Upper lobe of right lung (tissue), 1 donor: ENCODE data around the gene ZNF319. TPM values are rescaled to one million over a fixed set of nuclear protein-coding genes. Genes with fewer than 3 reads are reported as not detected.

Experiments used
- ATAC-seq: fragments of 200-7000 bp; cut with Tn5 transposase; one replicate; pipeline ENCODE4 v1.9.1; 2020; ENCODE audit warnings: mild to moderate bottlenecking, moderate library complexity
- DNase-seq: peaks from one replicate; pipeline ENCODE4 v3.0.0-alpha.2; 2020
- H3K27ac ChIP-seq: fragments of 200-600 bp; one replicate; pipeline ENCODE4 v1.8.0; 2022
- H3K27me3 ChIP-seq: fragments of 200-600 bp; one replicate; pipeline ENCODE4 v1.8.0; 2022; ENCODE audit warnings: mild to moderate bottlenecking
- H3K36me3 ChIP-seq: fragments of 200-600 bp; one replicate; pipeline ENCODE4 v1.8.0; 2022
- H3K4me1 ChIP-seq: fragments of 200-600 bp; one replicate; pipeline ENCODE4 v1.8.0; 2022
- H3K4me3 ChIP-seq: fragments of 200-600 bp; one replicate; pipeline ENCODE4 v1.8.0; 2022; ENCODE audit warnings: mild to moderate bottlenecking
- H3K9me3 ChIP-seq: fragments of 200-600 bp; one replicate; pipeline ENCODE4 v1.8.0; 2022
- intact Hi-C: fragments of 100-400 bp; cut with DNase I; formaldehyde crosslinking; loops from one replicate; pipeline ENCODE4 v1.11.0; 2022
- total RNA-seq: library from RNA; stranded (reverse); fragmentation: NEBNext Ultra II Directional; extraction: Animal tissue kit (Norgen Biotek cat#: 25700); gene quantifications from one replicate; pipeline ENCODE4 v1.2.1, GENCODE V29; 2021
- TF ChIP-seq, protein P1 (sequence below): fragments of 200-600 bp; IDR thresholded peaks from one replicate; pipeline ENCODE4 v1.8.0; 2022; ENCODE audit warnings: antibody characterized with exemption
- donor health status: DM: no; HTN: yes; CAD: no; lungs with severe emphysema.

The ZNF319 gene
- total RNA-seq, 1 donor from 2014 or later: 10.6 TPM

DNA sequence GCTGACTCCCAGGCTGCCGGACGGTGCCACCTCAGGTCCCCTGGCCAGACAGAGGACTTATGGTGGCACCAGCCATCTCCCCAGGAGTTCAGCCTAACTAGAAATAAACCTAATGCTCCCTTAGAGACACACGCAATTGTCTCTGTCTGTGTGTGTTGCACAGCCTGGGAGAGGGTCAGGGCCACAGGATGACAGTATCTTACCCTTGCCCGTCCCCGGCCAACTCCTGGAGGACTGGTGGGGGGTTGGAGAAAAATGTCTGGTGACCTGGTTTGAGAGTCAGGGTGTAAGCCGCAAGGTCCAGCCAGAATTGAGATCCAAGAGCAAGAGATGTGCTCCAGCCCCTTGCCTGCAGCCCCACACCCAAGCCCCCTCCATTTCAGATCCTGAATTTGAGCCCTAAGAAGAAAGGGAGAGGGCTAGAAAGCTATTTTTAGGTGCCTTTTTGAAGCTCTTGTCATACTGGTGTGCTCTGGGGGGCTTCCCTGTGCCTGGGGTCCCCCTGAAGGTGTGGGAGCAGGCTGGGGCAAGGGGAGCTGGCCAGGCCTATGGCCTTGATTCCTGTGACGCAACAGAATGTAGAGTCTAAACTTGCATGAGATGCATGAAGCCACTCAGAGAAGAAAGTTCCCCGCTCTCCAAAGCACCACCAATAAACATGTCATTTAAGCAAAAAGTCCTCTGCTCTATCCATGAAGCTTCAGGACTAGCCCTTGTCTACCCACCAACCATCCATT is 12.9 kb downstream of the ZNF319 start:
- Histone ChIP-seq H3K36me3 (no peaks in the 10 kb centered on the region), H3K27ac (no peak overlapping the region), H3K27me3 (no peaks in the 10 kb centered on the region), H3K9me3 (no peaks in the 10 kb centered on the region), H3K4me3 (no peak overlapping the region), H3K4me1 (no peaks in the 10 kb centered on the region)
- intact Hi-C loops: no loop called here
- ATAC-seq (no peak), DNase-seq (no peak)
- TF ChIP-seq, protein P1, sequence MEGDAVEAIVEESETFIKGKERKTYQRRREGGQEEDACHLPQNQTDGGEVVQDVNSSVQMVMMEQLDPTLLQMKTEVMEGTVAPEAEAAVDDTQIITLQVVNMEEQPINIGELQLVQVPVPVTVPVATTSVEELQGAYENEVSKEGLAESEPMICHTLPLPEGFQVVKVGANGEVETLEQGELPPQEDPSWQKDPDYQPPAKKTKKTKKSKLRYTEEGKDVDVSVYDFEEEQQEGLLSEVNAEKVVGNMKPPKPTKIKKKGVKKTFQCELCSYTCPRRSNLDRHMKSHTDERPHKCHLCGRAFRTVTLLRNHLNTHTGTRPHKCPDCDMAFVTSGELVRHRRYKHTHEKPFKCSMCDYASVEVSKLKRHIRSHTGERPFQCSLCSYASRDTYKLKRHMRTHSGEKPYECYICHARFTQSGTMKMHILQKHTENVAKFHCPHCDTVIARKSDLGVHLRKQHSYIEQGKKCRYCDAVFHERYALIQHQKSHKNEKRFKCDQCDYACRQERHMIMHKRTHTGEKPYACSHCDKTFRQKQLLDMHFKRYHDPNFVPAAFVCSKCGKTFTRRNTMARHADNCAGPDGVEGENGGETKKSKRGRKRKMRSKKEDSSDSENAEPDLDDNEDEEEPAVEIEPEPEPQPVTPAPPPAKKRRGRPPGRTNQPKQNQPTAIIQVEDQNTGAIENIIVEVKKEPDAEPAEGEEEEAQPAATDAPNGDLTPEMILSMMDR: no peak

DNA sequence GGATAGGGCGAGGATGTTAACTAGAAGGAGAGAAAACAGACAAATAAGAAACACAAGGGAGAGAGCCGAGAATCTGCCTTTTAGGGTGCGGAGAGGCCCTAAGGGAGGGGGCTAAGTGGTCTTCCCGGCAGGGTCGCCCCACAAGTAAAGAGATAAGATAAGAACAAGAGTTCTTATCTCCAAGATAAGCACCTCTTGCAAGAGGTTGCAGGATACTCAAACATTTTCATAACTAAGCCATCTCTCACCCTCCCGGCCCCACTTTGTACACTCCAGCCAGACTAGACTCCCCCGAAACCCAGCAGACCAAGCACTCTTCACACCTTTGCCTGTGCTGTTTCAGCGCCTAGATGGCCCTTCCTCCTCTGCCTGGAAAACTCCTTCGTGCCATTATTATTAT is 14.3 kb downstream of the ZNF319 start:
- DNase-seq (no peak), ATAC-seq (no peak)
- no peak overlapping the region for H3K27ac ChIP-seq
- no peaks in the 10 kb centered on the region for H3K36me3 ChIP-seq
- H3K9me3 ChIP-seq: no peaks in the 10 kb centered on the region
- no peaks in the 10 kb centered on the region for H3K4me1 ChIP-seq
- TF ChIP-seq, protein P1: no peak
- intact Hi-C loops: no loop called here
- no peaks in the 10 kb centered on the region for H3K27me3 ChIP-seq
- H3K4me3 ChIP-seq: peak overlapping the region; percentile 57

DNA sequence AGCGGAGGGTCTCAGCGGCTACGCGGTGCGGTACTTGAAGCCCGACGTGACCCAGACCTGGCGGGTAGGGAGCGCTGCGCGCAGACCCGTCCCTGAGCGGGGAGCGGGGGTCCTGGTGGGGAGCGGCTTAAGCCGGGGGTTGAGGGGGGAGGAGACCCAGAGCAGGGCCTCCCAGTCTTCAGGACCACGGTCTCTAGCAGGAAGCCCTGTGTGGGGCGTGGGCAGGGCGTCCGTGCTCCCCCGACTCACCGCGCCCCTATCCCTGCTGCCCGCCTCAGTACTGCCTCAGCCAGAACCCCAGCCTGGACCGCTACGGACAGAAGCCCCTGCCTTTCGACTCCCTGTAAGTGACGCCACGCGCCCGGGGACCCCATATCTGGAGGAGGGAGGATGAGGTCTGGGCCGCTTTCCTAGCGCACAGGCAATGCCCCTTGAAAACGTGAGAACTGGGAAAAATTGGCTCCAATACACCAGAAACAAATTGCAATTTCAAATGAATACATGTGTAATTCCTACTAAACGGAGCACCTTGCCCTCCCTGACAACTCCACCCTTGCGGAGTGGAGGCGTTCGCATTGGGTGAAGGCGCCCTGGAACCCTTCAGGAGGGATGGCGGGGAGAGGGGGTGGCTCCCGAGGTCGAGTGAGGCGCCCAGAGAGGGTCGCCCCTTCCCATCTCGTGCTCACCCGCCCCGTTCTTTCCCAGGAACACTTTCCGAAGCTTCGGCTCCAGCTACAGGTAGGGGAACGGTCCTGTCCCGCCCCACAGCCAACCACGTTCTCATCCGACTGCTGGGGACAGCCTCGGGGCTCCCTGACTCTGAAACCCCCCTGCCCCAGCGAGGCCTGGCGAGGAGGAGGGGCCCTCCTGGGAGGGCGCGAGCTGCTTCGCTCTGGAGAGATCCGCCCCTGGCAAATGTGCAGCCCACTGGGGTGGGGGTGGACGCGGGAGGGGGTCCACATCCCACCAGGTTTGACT is 15.0 kb downstream of the ZNF319 start:
- intact Hi-C loops: no loop called here
- Histone ChIP-seq H3K27ac (peak overlapping the region; percentile 30), H3K27me3 (no peaks in the 10 kb centered on the region), H3K36me3 (no peaks in the 10 kb centered on the region), H3K4me3 (peak overlapping the region; percentile 57), H3K9me3 (no peaks in the 10 kb centered on the region), H3K4me1 (no peaks in the 10 kb centered on the region)
- no peak for DNase-seq
- ATAC-seq: peak; percentile 56
- TF ChIP-seq, protein P1: no peak

DNA sequence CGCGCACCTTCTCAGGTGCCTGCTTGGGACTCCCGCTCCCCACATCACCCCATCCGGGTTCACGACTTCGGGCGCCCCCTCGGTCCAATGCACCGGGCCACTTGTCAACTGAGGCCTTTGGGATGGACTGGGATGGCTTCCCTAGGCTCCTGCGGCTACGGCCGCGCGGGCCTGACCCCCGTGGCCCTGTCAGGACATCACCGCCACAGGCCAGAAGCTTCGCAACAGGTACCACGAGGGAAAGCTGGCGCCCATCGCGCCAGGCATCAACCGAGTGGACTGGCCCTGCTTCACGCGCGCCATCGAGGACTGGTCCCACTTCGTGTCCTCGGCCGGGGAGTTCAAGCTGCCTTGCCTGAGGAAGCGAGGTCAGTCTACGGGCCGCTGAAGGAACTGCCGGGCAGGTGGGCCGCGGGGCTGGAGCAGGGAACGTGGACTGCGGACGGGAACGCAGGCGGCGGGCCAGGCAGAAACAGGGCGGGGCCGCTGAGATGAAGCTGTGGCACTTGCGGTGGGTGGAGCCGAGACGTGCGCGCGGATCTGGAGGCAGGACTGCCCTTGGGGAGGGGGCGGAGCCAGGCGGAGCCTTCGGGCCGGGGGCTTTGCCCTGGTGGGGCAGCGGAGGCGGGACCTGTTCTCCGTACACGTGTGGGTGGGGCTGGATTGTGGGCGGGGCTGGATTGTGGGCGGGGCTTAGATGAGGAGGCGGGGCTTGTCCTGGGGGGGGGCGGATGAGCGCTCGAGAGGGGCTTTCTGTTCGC is 15.8 kb downstream of the ZNF319 start:
- Histone ChIP-seq H3K4me3 (peak overlapping the region; percentile 57), H3K4me1 (no peaks in the 10 kb centered on the region), H3K27me3 (no peaks in the 10 kb centered on the region), H3K9me3 (no peaks in the 10 kb centered on the region), H3K27ac (no peak overlapping the region), H3K36me3 (no peaks in the 10 kb centered on the region)
- ATAC-seq (peak; percentile 97), DNase-seq (peak; percentile 95)
- intact Hi-C loops: no loop called here
- TF ChIP-seq, protein P1: no peak

DNA sequence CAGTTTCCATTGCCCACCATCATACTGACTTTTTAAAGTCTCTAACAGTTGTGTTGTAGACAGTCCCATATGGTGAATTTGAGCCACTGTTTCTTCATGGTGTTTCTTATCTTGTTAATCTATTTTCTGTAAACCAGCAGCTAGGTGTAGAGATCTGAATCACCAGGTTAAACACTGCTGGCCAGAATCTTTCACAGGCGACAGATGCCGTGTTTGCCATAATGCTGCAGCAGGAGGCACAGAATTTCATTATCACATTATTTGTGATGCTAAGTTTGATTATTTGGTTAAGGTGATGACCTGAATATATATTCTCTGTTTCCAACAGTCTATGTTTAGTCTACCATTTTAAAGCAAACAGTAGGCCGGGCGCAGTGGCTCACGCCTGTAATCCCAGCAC is 18.1 kb downstream of the ZNF319 start:
- no peak for DNase-seq
- H3K27me3 ChIP-seq: no peaks in the 10 kb centered on the region
- H3K9me3 ChIP-seq: no peaks in the 10 kb centered on the region
- intact Hi-C loops: no loop called here
- no peaks in the 10 kb centered on the region for H3K36me3 ChIP-seq
- no peak for ATAC-seq
- H3K4me1 ChIP-seq: no peaks in the 10 kb centered on the region
- H3K4me3 ChIP-seq: no peak overlapping the region
- H3K27ac ChIP-seq: no peak overlapping the region
- TF ChIP-seq, protein P1: no peak
